Mesendoderm (in vitro differentiated cells): ENCODE measurements around the gene ASIP.

Source experiments
- DNase-seq: peaks from one replicate; pipeline ENCODE4 v3.0.0; 2013
- H2AK5ac ChIP-seq: 2 replicates; pipeline ENCODE4 v1.6.1; 2013; ENCODE audit warnings: low read length, inconsistent platforms
- H2BK120ac ChIP-seq: 2 replicates; pipeline ENCODE4 v1.6.1; 2013; ENCODE audit warnings: low read depth, mild to moderate bottlenecking, low read length, moderate library complexity, mixed read lengths
- H2BK15ac ChIP-seq: replicated peaks from 2 replicates; pipeline ENCODE4 v1.6.1; 2013; ENCODE audit warnings: low read depth, mild to moderate bottlenecking, moderate library complexity
- H2BK5ac ChIP-seq: 2 replicates; pipeline ENCODE4 v1.6.1; 2013; ENCODE audit warnings: low read length, inconsistent platforms
- H3K18ac ChIP-seq: 2 replicates; pipeline ENCODE4 v1.6.1; 2013; ENCODE audit warnings: mild to moderate bottlenecking, low read length, mixed read lengths
- H3K23ac ChIP-seq: one replicate; pipeline ENCODE4 v1.6.1; 2013; ENCODE audit warnings: low read length
- H3K27ac ChIP-seq: 2 replicates; pipeline ENCODE4 v1.5.1; 2013; ENCODE audit warnings: low read depth, mild to moderate bottlenecking, inconsistent platforms, low read length, moderate library complexity
- H3K27me3 ChIP-seq: 2 replicates; pipeline ENCODE4 v1.6.1; 2013; ENCODE audit warnings: low read length, control low read depth, mild to moderate bottlenecking, inconsistent platforms; ENCODE audit not compliant: insufficient read depth, poor library complexity
- H3K36me3 ChIP-seq: 2 replicates; pipeline ENCODE4 v1.6.1; 2013; ENCODE audit warnings: low read length, inconsistent platforms; ENCODE audit not compliant: control insufficient read depth, insufficient read depth
- H3K4ac ChIP-seq: one replicate; pipeline ENCODE4 v1.6.1; 2013; ENCODE audit warnings: low read depth, mild to moderate bottlenecking, low read length, moderate library complexity
- H3K4me1 ChIP-seq: 2 replicates; pipeline ENCODE4 v1.6.1; 2013; ENCODE audit warnings: low read depth, low read length, inconsistent platforms; ENCODE audit not compliant: control insufficient read depth
- H3K4me2 ChIP-seq: 2 replicates; pipeline ENCODE4 v1.6.1; 2013; ENCODE audit warnings: low read length
- H3K4me3 ChIP-seq: 2 replicates; pipeline ENCODE4 v1.5.1; 2013; ENCODE audit warnings: mild to moderate bottlenecking, low read length
- H3K56ac ChIP-seq: one replicate; pipeline ENCODE4 v1.6.1; 2013; ENCODE audit warnings: low read length
- H3K79me1 ChIP-seq: 2 replicates; pipeline ENCODE4 v1.6.1; 2013; ENCODE audit warnings: low read length, inconsistent platforms
- H3K79me2 ChIP-seq: 2 replicates; pipeline ENCODE4 v1.6.1; 2013; ENCODE audit warnings: mild to moderate bottlenecking, low read length; ENCODE audit not compliant: control insufficient read depth, insufficient read depth
- H3K9ac ChIP-seq: 2 replicates; pipeline ENCODE4 v1.6.1; 2013; ENCODE audit warnings: low read length, inconsistent platforms
- H4K5ac ChIP-seq: one replicate; pipeline ENCODE4 v1.6.1; 2013; ENCODE audit warnings: low read length
- H4K8ac ChIP-seq: one replicate; pipeline ENCODE4 v1.6.1; 2013; ENCODE audit warnings: low read depth, mild to moderate bottlenecking, control low read depth, low read length, moderate library complexity
- WGBS: extraction: QIAGEN DNeasy Blood & Tissue Kit; methylation state at CpG from one replicate; pipeline ENCODE4 v1.1.7; 2013; ENCODE audit warnings: low lambda C conversion rate, missing lambda C conversion rate; ENCODE audit not compliant: insufficient coverage; ENCODE audit errors: extremely low coverage; 5-methylcytosine and 5-hydroxymethylcytosine counted together

The ASIP gene

GRCh38 chr20:34309691-34310090 is 68.5 kb downstream of the ASIP start:
- Histone ChIP-seq H3K79me2 (no peaks in the 10 kb centered on the region), H3K4ac (no peak overlapping the region), H4K5ac (no peak overlapping the region), H3K18ac (no peak overlapping the region), H2BK5ac (no peak overlapping the region), H3K4me3 (no peak overlapping the region), H3K79me1 (no peaks in the 10 kb centered on the region), H4K8ac (no peak overlapping the region), H3K27ac (no peak overlapping the region), H2BK120ac (no peak overlapping the region), H3K9ac (no peak overlapping the region), H3K4me2 (no peak overlapping the region), H3K23ac (no peak overlapping the region), H3K27me3 (no peaks in the 10 kb centered on the region), H2AK5ac (no peak overlapping the region), H3K56ac (no peak overlapping the region), H3K36me3 (no peaks in the 10 kb centered on the region), H2BK15ac (no peak overlapping the region), H3K4me1 (no peaks in the 10 kb centered on the region)
- no peak for DNase-seq
- WGBS: no CpG with 5 or more reads among the region's 3 CpGs

- Histone ChIP-seq H3K4me2 (no peak overlapping the region), H3K79me2 (no peaks in the 10 kb centered on the region), H3K27ac (no peak overlapping the region), H3K18ac (no peak overlapping the region), H3K4ac (no peak overlapping the region), H3K23ac (no peak overlapping the region), H4K5ac (no peak overlapping the region), H3K4me1 (no peaks in the 10 kb centered on the region), H3K4me3 (no peak overlapping the region), H3K79me1 (no peaks in the 10 kb centered on the region), H2AK5ac (no peak overlapping the region), H4K8ac (no peak overlapping the region), H3K27me3 (no peaks in the 10 kb centered on the region), H3K9ac (no peak overlapping the region), H3K36me3 (no peaks in the 10 kb centered on the region), H3K56ac (peak overlapping the region; percentile 62), H2BK5ac (no peak overlapping the region), H2BK15ac (no peak overlapping the region), H2BK120ac (no peak overlapping the region)
- DNase-seq: no peak
- no CpG with 5 or more reads among the region's 19 CpGs for WGBS
Observed at GRCh38 chr20:34310481-34311117, 69.4 kb downstream of the ASIP start.

GRCh38 chr20:34311118-34312023 is 70.1 kb downstream of the ASIP start:
- no CpG with 5 or more reads among the region's 45 CpGs for WGBS
- Histone ChIP-seq H3K4me1 (no peaks in the 10 kb centered on the region), H4K5ac (no peak overlapping the region), H3K4me3 (peak overlapping the region; percentile 14), H3K18ac (no peak overlapping the region), H3K23ac (no peak overlapping the region), H3K27ac (no peak overlapping the region), H3K36me3 (no peaks in the 10 kb centered on the region), H4K8ac (no peak overlapping the region), H2AK5ac (no peak overlapping the region), H3K27me3 (no peaks in the 10 kb centered on the region), H2BK120ac (no peak overlapping the region), H2BK5ac (no peak overlapping the region), H2BK15ac (no peak overlapping the region), H3K9ac (peak overlapping the region; percentile 52), H3K4ac (no peak overlapping the region), H3K79me1 (no peaks in the 10 kb centered on the region), H3K4me2 (peak overlapping the region; percentile 70), H3K56ac (peak overlapping the region; percentile 62), H3K79me2 (no peaks in the 10 kb centered on the region)
- DNase-seq: peak; percentile 85

- Histone ChIP-seq H3K79me2 (no peaks in the 10 kb centered on the region), H3K4me3 (no peak overlapping the region), H4K5ac (no peak overlapping the region), H3K79me1 (no peaks in the 10 kb centered on the region), H3K56ac (peak overlapping the region; percentile 79), H3K27me3 (no peaks in the 10 kb centered on the region), H2BK5ac (no peak overlapping the region), H4K8ac (no peak overlapping the region), H3K18ac (no peak overlapping the region), H3K27ac (no peak overlapping the region), H3K9ac (peak overlapping the region; percentile 31), H2BK15ac (no peak overlapping the region), H3K36me3 (no peaks in the 10 kb centered on the region), H3K4me2 (peak overlapping the region; percentile 23), H2BK120ac (no peak overlapping the region), H3K4me1 (no peaks in the 10 kb centered on the region), H3K4ac (no peak overlapping the region), H2AK5ac (no peak overlapping the region), H3K23ac (no peak overlapping the region)
- no CpG with 5 or more reads among the region's 11 CpGs for WGBS
- DNase-seq: no peak
Observed at GRCh38 chr20:34312024-34312460, 70.8 kb downstream of the ASIP start.

GRCh38 chr20:34312544-34313217 is 71.5 kb downstream of the ASIP start:
- peak overlapping the region; percentile 79 for H3K56ac ChIP-seq
- no peak overlapping the region for H4K5ac ChIP-seq
- peak overlapping the region; percentile 31 for H3K9ac ChIP-seq
- no peaks in the 10 kb centered on the region for H3K79me1 ChIP-seq
- H3K4me3 ChIP-seq: no peak overlapping the region
- DNase-seq: peak; percentile 95
- H2BK15ac ChIP-seq: no peak overlapping the region
- H2AK5ac ChIP-seq: no peak overlapping the region
- H3K36me3 ChIP-seq: no peaks in the 10 kb centered on the region
- no peaks in the 10 kb centered on the region for H3K27me3 ChIP-seq
- no peak overlapping the region for H3K4ac ChIP-seq
- H3K18ac ChIP-seq: no peak overlapping the region
- H3K4me1 ChIP-seq: no peaks in the 10 kb centered on the region
- no peak overlapping the region for H3K23ac ChIP-seq
- H4K8ac ChIP-seq: no peak overlapping the region
- H3K4me2 ChIP-seq: peak overlapping the region; percentile 23
- no peak overlapping the region for H2BK5ac ChIP-seq
- no peak overlapping the region for H3K27ac ChIP-seq
- H3K79me2 ChIP-seq: no peaks in the 10 kb centered on the region
- H2BK120ac ChIP-seq: no peak overlapping the region
- no CpG with 5 or more reads among the region's 14 CpGs for WGBS
